Testis (tissue), 2 donors: ENCODE results near the gene TMEM132A.

ENCODE experiments used
- POLR2A ChIP-seq: fragments of 450-650 bp; IDR thresholded peaks from one replicate; pipeline ENCODE4 v1.6.1; 2017; ENCODE audit warnings: antibody characterized with exemption, mild to moderate bottlenecking, moderate library complexity
- TF ChIP-seq, protein P1 (sequence below), 3 experiments: fragments of 450-650 bp in 2 of 3; fragments of 200-600 bp in 1 of 3; sonication (generic) in 1 of 3; IDR thresholded peaks; one replicate each; pipeline ENCODE4 v1.5.1; 2016 to 2019; ENCODE audit warnings: antibody characterized with exemption in 3 of 3, mild to moderate bottlenecking in 2 of 3, moderate library complexity in 1 of 3

DNA sequence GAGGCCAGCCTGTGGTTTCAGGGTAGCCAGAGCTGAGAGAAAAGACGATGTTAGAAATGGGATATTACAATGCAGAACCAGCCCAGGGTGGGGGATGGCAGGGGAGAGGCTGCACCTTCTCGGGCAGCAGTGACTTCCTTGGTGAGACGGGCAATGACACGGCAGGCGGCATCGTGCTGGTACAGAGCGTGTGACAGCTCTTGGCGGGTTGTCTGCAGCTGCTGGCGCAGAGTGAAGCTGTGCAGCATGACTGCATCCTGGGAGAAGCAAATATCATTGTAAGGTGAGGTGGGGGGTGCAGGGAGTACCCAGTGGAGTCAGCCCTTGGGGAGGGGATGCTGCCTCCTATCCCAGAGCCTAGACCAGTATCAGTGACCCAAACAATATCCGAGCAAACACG is 21.6 kb upstream of the TMEM132A start:
- TF ChIP-seq POLR2A, result no peak
- TF ChIP-seq, protein P1, sequence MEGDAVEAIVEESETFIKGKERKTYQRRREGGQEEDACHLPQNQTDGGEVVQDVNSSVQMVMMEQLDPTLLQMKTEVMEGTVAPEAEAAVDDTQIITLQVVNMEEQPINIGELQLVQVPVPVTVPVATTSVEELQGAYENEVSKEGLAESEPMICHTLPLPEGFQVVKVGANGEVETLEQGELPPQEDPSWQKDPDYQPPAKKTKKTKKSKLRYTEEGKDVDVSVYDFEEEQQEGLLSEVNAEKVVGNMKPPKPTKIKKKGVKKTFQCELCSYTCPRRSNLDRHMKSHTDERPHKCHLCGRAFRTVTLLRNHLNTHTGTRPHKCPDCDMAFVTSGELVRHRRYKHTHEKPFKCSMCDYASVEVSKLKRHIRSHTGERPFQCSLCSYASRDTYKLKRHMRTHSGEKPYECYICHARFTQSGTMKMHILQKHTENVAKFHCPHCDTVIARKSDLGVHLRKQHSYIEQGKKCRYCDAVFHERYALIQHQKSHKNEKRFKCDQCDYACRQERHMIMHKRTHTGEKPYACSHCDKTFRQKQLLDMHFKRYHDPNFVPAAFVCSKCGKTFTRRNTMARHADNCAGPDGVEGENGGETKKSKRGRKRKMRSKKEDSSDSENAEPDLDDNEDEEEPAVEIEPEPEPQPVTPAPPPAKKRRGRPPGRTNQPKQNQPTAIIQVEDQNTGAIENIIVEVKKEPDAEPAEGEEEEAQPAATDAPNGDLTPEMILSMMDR (IDR thresholded peaks at IDR 0.05), result no peak
